ENCODE measurements around the gene ZNF668. TPM values are rescaled to one million over a fixed set of nuclear protein-coding genes. Genes with fewer than 3 reads are reported as not detected.

The ZNF668 gene
- polyA plus RNA-seq, 1 of the 3 experiments (the other 2 are of a cell fraction), result 13.6 TPM

DNA sequence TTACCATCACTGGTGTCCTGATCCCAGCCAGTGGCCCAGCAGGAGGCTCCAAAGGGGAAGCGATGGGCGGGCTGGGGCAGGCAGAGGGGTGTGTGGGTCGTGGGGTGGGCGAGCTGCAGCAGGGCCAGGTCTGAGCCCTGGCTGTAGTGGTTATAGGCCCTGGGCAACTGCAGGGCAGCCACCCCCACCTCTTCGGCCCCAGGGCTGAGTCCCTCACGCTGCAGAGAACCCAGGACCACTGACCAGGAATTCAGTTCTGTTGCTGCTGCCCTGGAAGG is 12.5 kb upstream of the ZNF668 start:
- H3K9ac ChIP-seq, result no peak overlapping the region
- no peak overlapping the region for H3K27ac ChIP-seq (ENCODE audit: low read depth in 2 of 2, low read length in 1 of 2)
- H3K79me2 ChIP-seq (ENCODE audit: insufficient read depth), result peaks cover 39% of the 10 kb centered on the region
- no peaks in the 10 kb centered on the region for H3K27me3 ChIP-seq (ENCODE audit: insufficient read depth)
- H3F3A ChIP-seq (replicated peaks; ENCODE audit: insufficient read depth), result no peaks in the 10 kb centered on the region
- no peak overlapping the region for H3K4me3 ChIP-seq (ENCODE audit: low read depth in 2 of 2, low read length in 1 of 2)
- no CpG with 5 or more reads among the region's 6 CpGs for WGBS (ENCODE audit: low lambda C conversion rate)
- H3K4me2 ChIP-seq, result no peak overlapping the region
- CTCF ChIA-PET, result interaction anchor here (3.0 kb wide), 1 partner anchor 56 kb away, joined by 12 read pairs; no protein-coding TSS in a partner anchor
- TF ChIP-seq NFIC (IDR thresholded peaks at IDR 0.05; ENCODE audit: borderline replicate concordance) (no peak), JUND (IDR thresholded peaks at IDR 0.05) (no peak), YY1 (IDR thresholded peaks at IDR 0.05; ENCODE audit: low read depth) (no peak), FOXJ3 (CRISPR knock-in tag; IDR thresholded peaks at IDR 0.05) (no peak), CHD2 (IDR thresholded peaks at IDR 0.05; ENCODE audit: low read length, partially characterized antibody) (no peak), RAD21 (IDR thresholded peaks at IDR 0.05; ENCODE audit: low read length) (no peak), RCOR1 (IDR thresholded peaks at IDR 0.05; ENCODE audit: low read length) (no peak), GABPA (IDR thresholded peaks at IDR 0.05; ENCODE audit: low read depth) (no peak), GATA2 (CRISPR knock-in tag; IDR thresholded peaks at IDR 0.05) (no peak), TAF1 (IDR thresholded peaks at IDR 0.05; ENCODE audit: borderline replicate concordance, low read depth, low read length) (no peak), RFX5 (IDR thresholded peaks at IDR 0.05; ENCODE audit: low read length) (no peak), MXI1 (IDR thresholded peaks at IDR 0.05; ENCODE audit: low read depth, low read length) (no peak), RXRA (IDR thresholded peaks at IDR 0.05; ENCODE audit: borderline replicate concordance, low read depth) (no peak), FOSL2 (IDR thresholded peaks at IDR 0.05; ENCODE audit: borderline replicate concordance, low read depth) (no peak), MEF2A (IDR thresholded peaks at IDR 0.05; ENCODE audit: borderline replicate concordance, low read depth) (no peak), SMC3 (IDR thresholded peaks at IDR 0.05; ENCODE audit: low read depth, low read length) (no peak)
- TF ChIP-seq, protein P1, sequence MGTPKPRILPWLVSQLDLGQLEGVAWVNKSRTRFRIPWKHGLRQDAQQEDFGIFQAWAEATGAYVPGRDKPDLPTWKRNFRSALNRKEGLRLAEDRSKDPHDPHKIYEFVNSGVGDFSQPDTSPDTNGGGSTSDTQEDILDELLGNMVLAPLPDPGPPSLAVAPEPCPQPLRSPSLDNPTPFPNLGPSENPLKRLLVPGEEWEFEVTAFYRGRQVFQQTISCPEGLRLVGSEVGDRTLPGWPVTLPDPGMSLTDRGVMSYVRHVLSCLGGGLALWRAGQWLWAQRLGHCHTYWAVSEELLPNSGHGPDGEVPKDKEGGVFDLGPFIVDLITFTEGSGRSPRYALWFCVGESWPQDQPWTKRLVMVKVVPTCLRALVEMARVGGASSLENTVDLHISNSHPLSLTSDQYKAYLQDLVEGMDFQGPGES (IDR thresholded peaks at IDR 0.05; ENCODE audit: low read depth, low read length), result no peak
- TF ChIP-seq, protein P2, sequence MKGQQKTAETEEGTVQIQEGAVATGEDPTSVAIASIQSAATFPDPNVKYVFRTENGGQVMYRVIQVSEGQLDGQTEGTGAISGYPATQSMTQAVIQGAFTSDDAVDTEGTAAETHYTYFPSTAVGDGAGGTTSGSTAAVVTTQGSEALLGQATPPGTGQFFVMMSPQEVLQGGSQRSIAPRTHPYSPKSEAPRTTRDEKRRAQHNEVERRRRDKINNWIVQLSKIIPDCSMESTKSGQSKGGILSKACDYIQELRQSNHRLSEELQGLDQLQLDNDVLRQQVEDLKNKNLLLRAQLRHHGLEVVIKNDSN (IDR thresholded peaks at IDR 0.05; ENCODE audit: borderline replicate concordance, low read depth), result no peak
- TF ChIP-seq, protein P3, sequence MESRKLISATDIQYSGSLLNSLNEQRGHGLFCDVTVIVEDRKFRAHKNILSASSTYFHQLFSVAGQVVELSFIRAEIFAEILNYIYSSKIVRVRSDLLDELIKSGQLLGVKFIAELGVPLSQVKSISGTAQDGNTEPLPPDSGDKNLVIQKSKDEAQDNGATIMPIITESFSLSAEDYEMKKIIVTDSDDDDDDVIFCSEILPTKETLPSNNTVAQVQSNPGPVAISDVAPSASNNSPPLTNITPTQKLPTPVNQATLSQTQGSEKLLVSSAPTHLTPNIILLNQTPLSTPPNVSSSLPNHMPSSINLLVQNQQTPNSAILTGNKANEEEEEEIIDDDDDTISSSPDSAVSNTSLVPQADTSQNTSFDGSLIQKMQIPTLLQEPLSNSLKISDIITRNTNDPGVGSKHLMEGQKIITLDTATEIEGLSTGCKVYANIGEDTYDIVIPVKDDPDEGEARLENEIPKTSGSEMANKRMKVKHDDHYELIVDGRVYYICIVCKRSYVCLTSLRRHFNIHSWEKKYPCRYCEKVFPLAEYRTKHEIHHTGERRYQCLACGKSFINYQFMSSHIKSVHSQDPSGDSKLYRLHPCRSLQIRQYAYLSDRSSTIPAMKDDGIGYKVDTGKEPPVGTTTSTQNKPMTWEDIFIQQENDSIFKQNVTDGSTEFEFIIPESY (IDR thresholded peaks at IDR 0.05; ENCODE audit: borderline replicate concordance, low read depth), result no peak
- no peak for DNase-seq
- H2AFZ ChIP-seq (ENCODE audit: low read depth), result no peak overlapping the region
- POLR2A ChIA-PET, result interaction anchor here (0.9 to 2.1 kb wide), 3 partner anchors 7 to 31 kb away, joined by 3 to 5 read pairs (median 5); partner anchors contain the start of genes KAT8 and ZNF668
- H3K9me2 ChIP-seq, result no peaks in the 10 kb centered on the region
- no peaks in the 10 kb centered on the region for H3K9me3 ChIP-seq
- H3K36me3 ChIP-seq (replicated peaks in 1 of 2; ENCODE audit: control insufficient read depth in 1 of 2, insufficient read depth in 2 of 2, low read length in 1 of 2), result peaks cover 12 to 31% of the 10 kb centered on the region in 2 experiments
- H3K4me1 ChIP-seq (ENCODE audit: control insufficient read depth in 1 of 2, insufficient read depth in 2 of 2, low read depth in 1 of 2, low read length in 1 of 2), result peaks cover 0 to 8% of the 10 kb centered on the region in 2 experiments; a peak in 2 of 4 replicates
- peaks cover 7% of the 10 kb centered on the region; the same call in 1 of the 2 replicates for H4K20me1 ChIP-seq (ENCODE audit: insufficient read depth)

Data from SK-N-SH (cell line).